HepG2 (cell line): ENCODE data around the gene CTSZ. TPM values are rescaled to one million over a fixed set of nuclear protein-coding genes. Genes with fewer than 3 reads are reported as not detected.
A peak's percentile ranks its signal among the peaks of the same experiment; 100 is the strongest.

Source experiments
- ARNT ChIP-seq: fragments of 450-650 bp; IDR thresholded peaks from 2 replicates; pipeline ENCODE4 v1.6.1; 2017
- CBX1 ChIP-seq: IDR thresholded peaks from one replicate; pipeline ENCODE4 v1.6.1; 2016; ENCODE audit warnings: antibody characterized with exemption, low read depth
- CC2D1A ChIP-seq: sonication (generic); formaldehyde crosslinking; IDR thresholded peaks from 2 replicates; pipeline ENCODE4 v1.8.1; 2023; ENCODE audit warnings: mild to moderate bottlenecking, missing genetic modification reagents
- ELF4 ChIP-seq: sonication (generic); formaldehyde crosslinking; IDR thresholded peaks from 2 replicates; pipeline ENCODE4 v1.5.0; 2020; ENCODE audit warnings: missing genetic modification reagents, mild to moderate bottlenecking, moderate library complexity, borderline replicate concordance
- EP300 ChIP-seq, 3 experiments: sonication (generic) in 1 of 3; formaldehyde crosslinking in 1 of 3; IDR thresholded peaks; 2 replicates each; pipeline versions ENCODE4 v1.5.1 to v1.6.1; 2011 to 2020; ENCODE audit warnings: low read depth in 2 of 3, low read length in 2 of 3, borderline replicate concordance in 1 of 3, improper control_type of control experiment in 1 of 3, mild to moderate bottlenecking in 1 of 3, missing genetic modification reagents in 1 of 3, moderate library complexity in 1 of 3
- ESRRA ChIP-seq: sonication (generic); formaldehyde crosslinking; IDR thresholded peaks from 2 replicates; pipeline ENCODE4 v1.5.1; 2020; ENCODE audit warnings: mild to moderate bottlenecking, low read depth, missing genetic modification reagents
- ETV5 ChIP-seq: IDR thresholded peaks from 2 replicates; pipeline ENCODE4 v1.6.1; 2018; ENCODE audit warnings: missing biosample characterization, missing genetic modification reagents, inconsistent platforms, borderline replicate concordance
- FOSL2 ChIP-seq: sonication (generic); formaldehyde crosslinking; IDR thresholded peaks from 2 replicates; pipeline ENCODE4 v1.4.0; 2020; ENCODE audit warnings: missing genetic modification reagents
- GFI1 ChIP-seq: sonication (generic); formaldehyde crosslinking; IDR thresholded peaks from 2 replicates; pipeline ENCODE4 v1.5.0; 2020; ENCODE audit warnings: missing genetic modification reagents, mild to moderate bottlenecking, borderline replicate concordance
- KAT8 ChIP-seq: IDR thresholded peaks from 2 replicates; pipeline ENCODE4 v1.6.1; 2016; ENCODE audit warnings: missing genetic modification reagents, missing compliant biosample characterization
- KDM1A ChIP-seq: IDR thresholded peaks from 2 replicates; pipeline ENCODE4 v1.6.1; 2016; ENCODE audit warnings: missing compliant biosample characterization
- MATR3 ChIP-seq: sonication (generic); formaldehyde crosslinking; IDR thresholded peaks from 2 replicates; pipeline ENCODE4 v1.4.0; 2020; ENCODE audit warnings: missing genetic modification reagents
- MTF1 ChIP-seq: sonication (generic); formaldehyde crosslinking; IDR thresholded peaks from 2 replicates; pipeline ENCODE4 v1.5.0; 2020; ENCODE audit warnings: missing genetic modification reagents
- RBFOX2 ChIP-seq: fragments of 200-400 bp; formaldehyde crosslinking; IDR thresholded peaks from 2 replicates; pipeline ENCODE4 v1.6.1; 2017; ENCODE audit warnings: low read depth, mild to moderate bottlenecking, low read length
- RCOR2 ChIP-seq: IDR thresholded peaks from 2 replicates; pipeline ENCODE4 v1.6.1; 2016; ENCODE audit warnings: missing biosample characterization, missing genetic modification reagents
- RFXAP ChIP-seq: sonication (generic); formaldehyde crosslinking; IDR thresholded peaks from 2 replicates; pipeline ENCODE4 v1.4.0; 2020; ENCODE audit warnings: missing genetic modification reagents, borderline replicate concordance
- SETDB1 ChIP-seq: sonication (generic); formaldehyde crosslinking; IDR thresholded peaks from 2 replicates; pipeline ENCODE4 v1.5.1; 2020; ENCODE audit warnings: missing genetic modification reagents, mild to moderate bottlenecking, borderline replicate concordance
- SMARCE1 ChIP-seq: fragments of 450-650 bp; IDR thresholded peaks from 2 replicates; pipeline ENCODE4 v1.6.1; 2017; ENCODE audit warnings: borderline replicate concordance
- SMYD3 ChIP-seq: sonication (generic); formaldehyde crosslinking; IDR thresholded peaks from 2 replicates; pipeline ENCODE4 v1.8.1; 2023; ENCODE audit warnings: mild to moderate bottlenecking, missing genetic modification reagents
- SUZ12 ChIP-seq: fragments of 150-350 bp; IDR thresholded peaks from 2 replicates; pipeline ENCODE4 v1.6.1; 2014; ENCODE audit warnings: low read depth, low read length
- ZNF263 ChIP-seq: sonication (generic); formaldehyde crosslinking; IDR thresholded peaks from 2 replicates; pipeline ENCODE4 v1.4.0; 2020; ENCODE audit warnings: missing genetic modification reagents
- ZNF468 ChIP-seq: sonication (generic); formaldehyde crosslinking; IDR thresholded peaks from 2 replicates; pipeline ENCODE4 v1.8.0; 2022; ENCODE audit warnings: mild to moderate bottlenecking, moderate library complexity, missing genetic modification reagents
- ZNF547 ChIP-seq: sonication (generic); formaldehyde crosslinking; IDR thresholded peaks from 2 replicates; pipeline ENCODE4 v1.5.1; 2020; ENCODE audit warnings: mild to moderate bottlenecking, missing genetic modification reagents
- ZNF777 ChIP-seq: sonication (generic); formaldehyde crosslinking; IDR thresholded peaks from 2 replicates; pipeline ENCODE4 v1.4.0; 2020; ENCODE audit warnings: missing genetic modification reagents
- ZNF788 ChIP-seq: sonication (generic); formaldehyde crosslinking; IDR thresholded peaks from 2 replicates; pipeline ENCODE4 v1.5.0; 2020; ENCODE audit warnings: mild to moderate bottlenecking, missing genetic modification reagents, borderline replicate concordance
- polyA plus RNA-seq, 8 experiments: library from polyadenylated mRNA; depleted of rRNA in 3 of 8; stranded (reverse) in 7 of 8; unstranded in 1 of 8; fragments of >200 nt; fragmentation: Illumina TruSeq in 4 of 8; extraction: Trizol in 4 of 8; gene quantifications; 2 replicates each; pipeline versions ENCODE4 v1.2.1 to v1.2.3, GENCODE V29; 2011 to 2016; ENCODE audit warnings: low read depth in 4 of 8, missing spikeins in 1 of 8, mixed read lengths in 1 of 8; ENCODE audit not compliant: insufficient read depth in 1 of 8
- total RNA-seq, 5 experiments: library from RNA; depleted of rRNA; stranded (reverse); fragments of >200 nt; fragmentation: Illumina TruSeq; extraction: Trizol; gene quantifications; 2 replicates each; pipeline ENCODE4 v1.2.3, GENCODE V29; 2016; ENCODE audit warnings: low read depth in 1 of 5
- TF ChIP-seq, protein P1 (sequence below): sonication (generic); formaldehyde crosslinking; IDR thresholded peaks from 2 replicates; pipeline ENCODE4 v1.4.0; 2020; ENCODE audit warnings: missing genetic modification reagents, mild to moderate bottlenecking, borderline replicate concordance
- TF ChIP-seq, protein P2 (sequence below): IDR thresholded peaks from 2 replicates; pipeline ENCODE4 v1.6.1; 2016; ENCODE audit warnings: control low read depth
- TF ChIP-seq, protein P3 (sequence below), 2 experiments: sonication (generic) in 1 of 2; formaldehyde crosslinking in 1 of 2; IDR thresholded peaks; 2 replicates each; pipeline versions ENCODE4 v1.5.1 to v1.6.1; 2011 to 2020; ENCODE audit warnings: borderline replicate concordance in 1 of 2, low read depth in 1 of 2, low read length in 1 of 2, mild to moderate bottlenecking in 1 of 2, missing genetic modification reagents in 1 of 2, moderate library complexity in 1 of 2

The CTSZ gene
- total and polyA plus RNA-seq, 2 of the 13 experiments (the other 11 are each of a cell fraction or from before 2014, with no cell fraction given): 0.33 TPM; not detected in 1

DNA sequence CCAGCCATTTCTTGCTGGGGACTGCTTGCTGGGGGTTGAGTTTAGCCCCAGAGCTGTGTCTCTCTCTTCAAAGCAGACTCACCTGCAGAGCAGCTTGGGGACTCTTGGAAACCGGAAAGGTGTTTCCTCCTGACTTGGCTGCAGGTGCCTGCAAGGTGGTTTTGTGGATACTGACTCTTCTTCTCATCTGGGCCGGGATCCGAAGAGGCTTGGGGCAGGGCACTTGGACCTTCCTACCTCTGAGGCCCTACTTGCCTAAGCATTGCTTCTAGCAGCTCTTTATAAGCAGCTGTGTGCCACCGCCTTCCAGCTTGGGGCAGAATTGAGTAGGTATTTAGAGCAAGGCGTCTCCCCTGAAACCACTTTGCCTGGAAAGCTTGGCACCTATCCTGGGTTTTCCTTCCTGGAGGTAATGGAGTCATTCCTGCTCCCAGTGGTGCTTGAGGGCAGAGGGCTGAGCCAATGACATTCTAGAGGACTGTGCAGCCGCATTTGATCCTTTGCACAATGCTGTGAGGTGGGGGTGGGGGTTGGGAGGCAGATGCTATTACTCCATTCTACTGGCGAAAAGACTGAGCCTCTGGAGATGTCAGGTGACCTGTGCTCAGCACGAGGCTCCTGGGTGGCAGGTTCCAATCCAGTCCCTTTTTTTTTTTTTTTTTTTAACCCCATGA lies 3.4 kb upstream of the CTSZ start (continued):
- no peak for TF ChIP-seq SETDB1 (CRISPR knock-in tag)
- TF ChIP-seq KDM1A (CRISPR knock-in tag): peak; percentile 98
- TF ChIP-seq ZNF468 (CRISPR knock-in tag): no peak
- TF ChIP-seq ESRRA: 0 out of 2 replicates have a peak, but pooled peaks have one; percentile 47
- peak; percentile 83 for TF ChIP-seq CBX1
- peak in 1 of 2 experiments; percentile 18; a peak in 1 of 4 replicates for TF ChIP-seq EP300 (IDR thresholded peaks at IDR 0.05; ENCODE audit: low read depth in 2 of 2, low read length in 2 of 2)
- no peak for TF ChIP-seq EP300 (CRISPR knock-in tag; IDR thresholded peaks at IDR 0.05; ENCODE audit: borderline replicate concordance)
- TF ChIP-seq SMARCE1: no peak
- TF ChIP-seq CC2D1A (CRISPR knock-in tag): 0 out of 2 replicates have a peak, but pooled peaks have one; percentile 35
- no peak for TF ChIP-seq ZNF777 (CRISPR knock-in tag)
- no peak for TF ChIP-seq ELF4 (CRISPR knock-in tag)
- TF ChIP-seq MATR3 (CRISPR knock-in tag): no peak
- no peak for TF ChIP-seq ARNT
- no peak for TF ChIP-seq GFI1 (CRISPR knock-in tag)
- peak; percentile 45; the same call in 1 of the 2 replicates for TF ChIP-seq SMYD3
- TF ChIP-seq, protein P1, sequence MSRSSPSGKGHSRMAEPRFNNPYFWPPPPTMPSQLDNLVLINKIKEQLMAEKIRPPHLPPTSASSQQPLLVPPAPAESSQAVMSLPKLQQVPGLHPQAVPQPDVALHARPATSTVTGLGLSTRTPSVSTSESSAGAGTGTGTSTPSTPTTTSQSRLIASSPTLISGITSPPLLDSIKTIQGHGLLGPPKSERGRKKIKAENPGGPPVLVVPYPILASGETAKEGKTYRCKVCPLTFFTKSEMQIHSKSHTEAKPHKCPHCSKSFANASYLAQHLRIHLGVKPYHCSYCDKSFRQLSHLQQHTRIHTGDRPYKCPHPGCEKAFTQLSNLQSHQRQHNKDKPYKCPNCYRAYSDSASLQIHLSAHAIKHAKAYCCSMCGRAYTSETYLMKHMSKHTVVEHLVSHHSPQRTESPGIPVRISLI (CRISPR knock-in tag): peak; percentile 96
- no peak for TF ChIP-seq MTF1 (CRISPR knock-in tag)
- TF ChIP-seq ZNF547 (CRISPR knock-in tag): peak; percentile 32; the same call in 1 of the 2 replicates
- TF ChIP-seq ZNF263 (CRISPR knock-in tag): no peak
- 0 out of 2 replicates have a peak, but pooled peaks have one; percentile 11 for TF ChIP-seq KAT8 (CRISPR knock-in tag)
- TF ChIP-seq FOSL2 (CRISPR knock-in tag): no peak; the same call in 1 of the 2 replicates
- TF ChIP-seq RBFOX2: no peak
- TF ChIP-seq, protein P2, sequence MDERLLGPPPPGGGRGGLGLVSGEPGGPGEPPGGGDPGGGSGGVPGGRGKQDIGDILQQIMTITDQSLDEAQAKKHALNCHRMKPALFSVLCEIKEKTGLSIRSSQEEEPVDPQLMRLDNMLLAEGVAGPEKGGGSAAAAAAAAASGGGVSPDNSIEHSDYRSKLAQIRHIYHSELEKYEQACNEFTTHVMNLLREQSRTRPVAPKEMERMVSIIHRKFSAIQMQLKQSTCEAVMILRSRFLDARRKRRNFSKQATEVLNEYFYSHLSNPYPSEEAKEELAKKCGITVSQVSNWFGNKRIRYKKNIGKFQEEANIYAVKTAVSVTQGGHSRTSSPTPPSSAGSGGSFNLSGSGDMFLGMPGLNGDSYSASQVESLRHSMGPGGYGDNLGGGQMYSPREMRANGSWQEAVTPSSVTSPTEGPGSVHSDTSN (CRISPR knock-in tag): no peak
- no peak for TF ChIP-seq RFXAP (CRISPR knock-in tag)
- TF ChIP-seq, protein P3, sequence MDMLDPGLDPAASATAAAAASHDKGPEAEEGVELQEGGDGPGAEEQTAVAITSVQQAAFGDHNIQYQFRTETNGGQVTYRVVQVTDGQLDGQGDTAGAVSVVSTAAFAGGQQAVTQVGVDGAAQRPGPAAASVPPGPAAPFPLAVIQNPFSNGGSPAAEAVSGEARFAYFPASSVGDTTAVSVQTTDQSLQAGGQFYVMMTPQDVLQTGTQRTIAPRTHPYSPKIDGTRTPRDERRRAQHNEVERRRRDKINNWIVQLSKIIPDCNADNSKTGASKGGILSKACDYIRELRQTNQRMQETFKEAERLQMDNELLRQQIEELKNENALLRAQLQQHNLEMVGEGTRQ (IDR thresholded peaks at IDR 0.05; ENCODE audit: low read depth, low read length): no peak
- TF ChIP-seq, protein P3 (CRISPR knock-in tag; IDR thresholded peaks at IDR 0.05; ENCODE audit: borderline replicate concordance): peak; percentile 77; the same call in 1 of the 2 replicates
- no peak for TF ChIP-seq SUZ12
- 0 out of 2 replicates have a peak, but pooled peaks have one; percentile 35 for TF ChIP-seq ZNF788
- TF ChIP-seq ETV5 (CRISPR knock-in tag): no peak
- TF ChIP-seq RCOR2 (CRISPR knock-in tag): peak; percentile 95
